GM18907 (cell line): ENCODE results near the gene GPR107.

Source experiments
- ATAC-seq: cut with Tn5 transposase; IDR thresholded peaks from one replicate; pipeline ENCODE4 v1.9.1; 2021; ENCODE audit warnings: mild to moderate bottlenecking, moderate library complexity; ENCODE audit not compliant: unreplicated experiment

The GPR107 gene

DNA sequence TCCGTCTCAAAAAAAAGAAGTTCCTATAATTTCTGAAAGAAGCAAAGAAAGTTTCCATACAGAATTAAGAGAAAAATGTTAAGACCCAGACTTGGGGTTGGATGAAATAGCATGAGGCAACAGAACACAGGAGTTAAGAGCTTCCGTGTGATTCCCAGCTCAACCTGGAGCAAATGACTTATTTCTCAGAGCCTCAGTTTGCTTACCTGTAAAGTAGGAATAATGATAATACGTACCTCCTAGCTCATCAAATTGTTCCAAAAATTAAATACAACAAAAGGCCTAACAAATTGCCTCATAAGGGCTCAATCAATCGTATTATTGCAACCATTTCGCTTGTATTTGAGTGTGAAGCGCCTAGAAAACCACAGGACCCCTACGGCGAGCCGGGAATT, 600 bp upstream of the GPR107 start:
- ATAC-seq = no peak

DNA sequence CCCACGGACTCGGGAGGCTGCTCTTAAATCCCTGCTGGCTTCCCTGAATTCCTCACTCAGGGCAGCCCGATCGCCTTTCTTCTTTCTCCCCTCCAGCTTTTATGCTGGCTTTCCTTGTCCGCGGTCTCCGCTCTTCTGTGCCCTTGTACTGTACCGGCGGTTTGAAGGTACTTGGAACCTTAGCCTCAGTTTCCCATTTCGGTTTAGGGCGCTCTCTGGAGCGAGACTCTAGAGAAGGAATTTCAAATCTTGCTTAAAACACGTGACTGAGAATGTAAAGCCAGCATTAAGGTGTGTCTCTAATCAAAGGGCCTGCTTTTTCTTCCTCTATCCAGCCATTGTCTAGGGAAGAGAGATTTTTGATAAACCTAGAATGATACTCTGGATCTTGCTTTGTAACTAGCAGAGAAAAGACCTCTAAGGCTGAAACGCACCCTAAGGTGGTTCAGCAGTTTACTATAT, 650 bp downstream of the GPR107 start:
- ATAC-seq = no peak

DNA sequence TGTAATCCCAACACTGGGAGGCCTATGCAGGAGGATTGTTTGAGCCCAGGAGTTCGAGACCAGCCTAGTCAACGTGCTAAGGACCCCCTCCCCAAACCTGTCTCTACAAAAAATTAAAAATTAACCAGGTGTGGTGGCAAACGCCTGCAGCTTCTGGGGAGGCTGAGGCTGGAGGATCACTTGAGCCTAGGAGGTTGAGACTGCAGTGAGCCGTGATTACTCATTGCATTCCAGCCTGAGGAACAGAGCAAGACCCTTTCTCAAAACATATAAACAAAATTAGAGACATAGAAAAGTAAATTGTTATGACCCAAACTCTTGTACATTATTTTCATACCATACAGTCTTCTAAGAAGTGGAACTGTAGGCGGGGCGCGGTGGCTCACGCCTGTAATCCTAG, 1.1 kb downstream of the GPR107 start:
- no peak for ATAC-seq

DNA sequence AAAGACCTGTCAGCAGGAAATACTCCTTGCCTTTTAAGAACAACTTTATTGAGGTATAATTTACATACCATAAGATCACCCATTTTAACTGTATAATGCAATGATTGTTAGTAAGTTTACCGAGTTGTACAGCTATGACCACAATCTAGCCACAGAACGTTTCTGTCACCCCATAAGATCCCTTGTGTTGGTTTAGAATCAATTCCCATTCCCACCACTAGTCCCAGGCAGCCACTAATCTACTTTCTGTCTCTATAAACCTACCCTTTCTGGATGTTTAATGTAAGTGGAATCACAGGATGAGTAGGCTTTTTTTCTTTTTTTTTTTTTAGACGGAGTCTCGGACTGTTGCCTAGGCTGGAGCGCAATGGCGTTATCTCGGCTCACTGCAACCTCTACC, 4.4 kb downstream of the GPR107 start:
- ATAC-seq = no peak

DNA sequence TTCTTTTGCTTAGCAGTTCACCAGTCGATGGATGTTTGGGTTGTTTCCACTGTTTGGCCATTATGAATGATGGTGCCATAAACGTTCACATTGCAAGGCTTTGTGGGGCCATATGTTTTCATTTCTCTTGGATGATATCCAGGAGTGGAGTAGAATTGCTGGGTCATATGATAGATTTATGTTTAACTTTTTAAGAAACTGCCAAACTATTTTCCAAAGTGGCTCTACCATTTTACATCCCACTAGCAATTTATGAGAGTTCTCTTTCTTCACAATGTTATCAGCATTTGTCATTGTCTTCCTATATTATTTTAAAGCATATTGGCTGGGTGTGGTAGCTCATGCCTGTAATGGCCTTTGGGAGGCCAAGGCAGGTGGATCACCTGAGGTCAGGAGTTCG, 5.2 kb downstream of the GPR107 start:
- ATAC-seq = no peak

DNA sequence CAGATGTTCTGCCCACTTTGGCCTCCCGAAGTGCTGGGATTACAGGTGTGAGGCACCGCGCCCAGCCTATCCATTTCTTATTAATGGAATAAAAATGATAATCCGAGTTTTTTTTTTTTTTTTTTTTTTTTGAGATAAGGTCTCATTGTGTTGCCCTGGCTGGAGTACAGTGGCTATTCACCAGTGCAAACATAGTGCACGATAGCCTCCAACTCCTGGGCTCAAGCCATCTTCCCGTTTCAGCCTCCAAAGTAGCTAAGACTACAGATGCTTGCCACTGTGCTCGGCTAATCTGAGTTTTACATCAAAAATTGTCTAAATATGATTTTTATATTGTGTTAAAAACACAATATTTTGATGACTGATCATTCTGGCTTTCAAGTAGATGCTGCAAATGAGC, 6.6 kb downstream of the GPR107 start:
- ATAC-seq = no peak

DNA sequence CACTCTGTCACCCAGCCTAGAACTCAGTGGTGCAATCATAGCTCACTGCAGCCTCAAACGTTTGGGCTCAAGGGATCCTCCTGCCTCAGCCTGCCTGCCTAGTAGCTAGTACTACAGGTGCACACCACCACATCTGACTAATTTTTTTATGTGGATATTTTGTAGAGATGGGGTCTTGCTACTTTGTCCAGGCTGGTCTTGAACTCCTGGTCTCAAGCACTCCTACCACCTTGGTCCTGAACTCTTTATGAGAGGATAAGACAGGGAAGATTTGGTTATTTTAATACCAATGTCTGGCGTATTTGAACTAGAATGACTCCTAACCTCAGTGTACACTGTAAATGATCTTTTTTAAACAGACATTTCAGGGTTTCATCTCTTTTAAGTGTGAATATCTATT, 9.0 kb downstream of the GPR107 start:
- ATAC-seq = no peak

DNA sequence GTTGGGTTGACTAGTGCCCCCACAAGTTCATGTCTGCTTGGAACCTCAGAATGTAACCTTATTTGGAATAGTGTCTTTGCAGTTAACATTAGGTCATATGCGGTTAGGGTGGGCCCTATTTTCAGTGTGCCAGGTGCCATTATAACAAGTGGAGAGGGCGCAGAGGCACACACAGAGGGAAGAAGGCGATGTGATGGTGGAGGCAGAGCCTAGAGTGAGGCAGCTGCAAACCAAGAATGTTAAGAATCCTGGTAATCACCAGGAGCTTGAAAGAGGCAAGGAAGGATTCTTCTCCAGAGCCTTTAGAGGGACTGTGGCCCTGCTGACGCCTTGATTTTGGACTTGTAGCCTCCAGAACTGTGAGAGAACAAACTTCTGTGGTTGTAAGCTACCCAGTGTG, 10.9 kb downstream of the GPR107 start:
- ATAC-seq = no peak

DNA sequence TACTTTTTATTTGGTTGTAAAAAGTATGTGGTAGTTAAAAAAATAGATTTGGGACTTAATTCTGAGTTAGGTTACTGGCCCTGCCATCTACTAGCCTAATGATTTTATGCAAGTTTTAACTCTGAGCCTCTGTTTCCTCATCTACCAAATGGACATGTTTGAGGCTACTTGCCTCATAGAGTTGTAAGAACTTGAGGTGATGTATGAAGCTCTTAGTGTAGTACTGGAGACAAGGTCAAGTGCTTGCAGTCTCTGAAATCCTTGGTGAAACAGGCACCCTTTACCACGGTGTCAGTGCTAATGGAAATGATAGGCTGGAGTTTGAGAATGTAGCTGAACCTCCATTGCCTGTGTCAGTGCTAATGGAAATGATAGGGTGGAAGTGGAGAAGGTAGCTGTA, 15.3 kb downstream of the GPR107 start:
- ATAC-seq = no peak

DNA sequence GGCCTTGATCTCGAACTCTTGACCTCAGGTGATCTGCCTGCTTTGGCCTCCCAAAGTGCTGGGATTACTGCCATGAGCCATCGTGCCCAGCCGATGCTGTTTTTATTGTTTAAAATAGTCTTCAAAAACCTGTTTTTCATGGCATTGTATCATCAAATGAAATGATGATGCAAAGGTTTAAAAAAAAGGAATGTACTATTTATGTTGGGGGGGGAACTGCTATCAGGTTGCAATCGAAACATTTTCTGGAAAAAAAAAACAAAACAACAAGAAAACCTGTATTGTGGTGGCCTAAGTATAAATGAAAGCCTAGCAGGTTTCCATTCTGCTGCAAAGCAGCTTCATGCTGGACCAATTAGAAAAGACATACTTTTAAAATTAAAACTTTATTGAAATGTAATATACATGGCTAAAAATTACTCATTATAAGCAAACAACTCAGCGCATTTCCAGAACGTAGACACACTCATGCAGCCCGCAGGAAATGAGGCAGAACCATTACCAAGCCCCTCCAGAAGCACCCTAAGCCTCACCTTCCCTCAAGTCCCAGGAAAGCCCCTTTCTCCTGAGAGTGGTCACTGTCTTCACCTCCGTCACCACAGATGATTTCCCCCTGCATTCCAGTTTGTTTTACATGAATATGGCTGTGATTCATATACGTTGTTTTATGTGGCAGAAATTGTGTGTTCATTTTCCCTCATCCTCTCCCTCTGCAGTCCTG, 19.0 kb downstream of the GPR107 start:
- ATAC-seq = no peak

DNA sequence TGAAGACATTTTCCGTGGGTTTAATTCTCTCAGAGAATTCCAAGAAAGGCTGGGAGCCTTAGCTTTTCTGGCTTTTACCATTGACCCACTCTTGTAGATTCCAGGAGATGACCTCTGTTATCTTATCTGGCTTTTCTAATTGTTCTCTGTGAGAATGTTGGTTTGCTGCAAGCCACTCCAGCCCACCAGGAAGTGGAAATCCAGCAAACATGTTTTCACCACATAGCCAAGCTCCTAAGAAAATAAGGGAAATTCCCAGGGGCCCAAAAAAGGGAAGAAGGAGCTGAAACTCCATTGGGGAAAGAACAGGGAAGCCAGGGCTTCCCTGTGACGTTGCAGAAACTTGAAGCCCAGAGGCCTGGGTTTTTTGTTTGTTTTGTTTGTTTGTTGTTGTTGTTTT, 19.7 kb downstream of the GPR107 start:
- ATAC-seq = no peak

DNA sequence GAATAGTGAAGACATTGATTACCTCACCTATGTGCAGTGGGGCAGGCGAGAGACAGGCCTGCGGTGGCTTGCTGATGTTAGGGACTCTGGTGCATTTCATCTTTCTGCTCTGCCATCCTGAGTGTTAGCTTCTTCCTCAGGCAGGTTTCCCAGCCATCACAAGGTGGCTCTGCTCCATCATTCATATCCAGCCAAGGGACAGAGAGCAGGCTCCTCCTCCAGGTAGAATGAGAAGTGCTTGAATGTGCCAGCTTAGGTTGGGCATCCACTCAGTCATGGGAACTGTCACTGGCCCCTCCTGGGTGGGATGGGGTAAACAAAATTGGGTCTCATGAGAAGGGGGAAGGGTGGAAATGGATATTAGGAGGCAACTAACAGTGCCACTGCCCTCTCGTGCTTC, 24.8 kb downstream of the GPR107 start:
- ATAC-seq = no peak

DNA sequence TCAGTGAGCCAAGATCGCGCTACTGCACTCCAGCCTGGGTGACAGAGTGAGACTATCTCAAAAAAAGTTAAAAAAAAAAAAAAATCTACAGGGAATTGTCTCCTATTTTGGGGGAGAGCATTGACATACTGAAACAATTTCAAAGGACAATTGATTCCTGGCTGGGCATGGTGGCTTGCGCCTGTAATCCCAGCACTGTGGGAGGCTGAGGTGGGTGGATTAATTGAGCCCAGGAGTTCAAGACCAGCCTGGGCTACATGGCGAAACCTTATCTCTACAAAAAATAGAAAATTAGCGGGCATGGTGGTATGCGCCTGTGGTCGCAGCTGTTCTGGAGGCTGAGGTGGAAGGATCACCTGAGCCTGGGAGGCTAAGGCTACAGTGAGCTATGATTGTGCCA, 30.6 kb downstream of the GPR107 start:
- ATAC-seq = no peak

DNA sequence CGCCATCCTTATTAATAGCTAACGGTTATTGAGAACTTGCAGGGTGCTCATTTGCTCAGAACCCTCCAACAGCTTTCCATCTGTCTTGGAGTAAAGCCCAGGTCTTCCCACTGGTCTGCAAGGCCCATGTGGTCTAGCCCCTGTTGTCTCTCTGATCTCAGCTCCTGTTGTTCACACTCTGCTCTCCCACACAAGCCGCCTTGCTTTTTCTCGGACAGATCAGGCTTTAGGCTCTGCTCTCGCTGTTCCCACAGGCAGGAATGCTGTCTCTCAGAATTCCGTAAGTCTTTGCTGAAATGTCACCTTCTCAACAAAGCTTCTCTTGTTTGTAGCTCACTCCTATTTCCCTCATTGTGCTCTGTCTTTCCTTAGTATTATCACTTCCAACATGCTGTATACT, 34.3 kb downstream of the GPR107 start:
- no peak for ATAC-seq

DNA sequence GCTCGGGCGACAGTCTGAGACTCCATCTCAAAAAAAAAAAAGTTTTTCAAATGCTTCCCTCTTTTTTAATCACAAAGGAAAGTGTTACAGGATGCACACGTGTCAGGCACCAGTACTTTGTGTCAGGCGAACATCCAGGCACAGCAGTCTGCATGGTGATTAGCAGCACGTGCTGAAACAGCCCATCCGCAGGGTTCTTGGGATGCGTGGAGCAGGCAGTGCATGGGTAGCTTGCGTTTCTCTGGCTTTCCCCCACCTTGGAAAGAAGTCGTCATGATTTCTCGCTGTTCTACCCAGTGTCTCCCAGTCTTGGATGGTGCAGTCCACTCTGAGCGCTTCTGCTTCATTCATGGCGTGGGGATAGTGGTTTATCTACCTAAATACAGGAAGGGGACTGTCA, 35.4 kb downstream of the GPR107 start:
- ATAC-seq = no peak

DNA sequence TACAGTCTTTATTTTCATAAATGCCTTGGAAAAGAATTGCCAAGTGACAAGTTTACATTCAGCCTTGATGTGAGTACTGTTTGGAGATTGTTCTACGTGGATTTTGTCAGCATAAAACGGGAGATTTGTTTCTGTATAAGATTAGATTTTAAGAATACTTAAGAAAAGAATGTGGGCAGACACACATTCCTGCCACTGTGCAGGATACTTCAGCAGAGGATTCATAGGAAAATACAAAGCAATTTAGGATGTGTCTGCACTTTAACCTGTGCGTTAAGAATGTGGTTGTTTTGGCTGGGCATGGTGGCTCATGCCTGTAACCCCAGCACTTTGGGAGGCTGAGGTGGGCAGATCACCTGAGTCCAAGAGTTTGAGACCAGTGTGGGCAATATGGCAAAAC, 37.2 kb downstream of the GPR107 start:
- no peak for ATAC-seq

DNA sequence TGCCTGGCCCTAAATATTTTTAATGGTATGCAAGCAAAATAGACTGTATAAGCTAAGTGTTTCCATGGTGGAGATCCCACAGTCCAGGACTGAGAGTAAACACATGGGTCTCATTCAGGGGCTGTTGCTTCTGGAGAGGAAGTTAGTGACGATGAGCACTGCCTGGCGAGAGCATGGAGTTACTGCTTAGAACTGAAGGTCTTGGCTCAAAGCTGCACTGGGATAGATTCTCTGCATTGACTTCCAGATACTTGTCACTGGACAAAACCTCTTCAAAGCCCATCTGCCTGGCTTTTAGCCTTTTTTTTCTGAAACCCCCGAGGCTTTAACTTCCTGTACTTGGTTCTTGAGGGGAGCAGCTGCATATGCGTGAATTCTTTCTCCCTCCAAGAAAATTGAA, 39.2 kb downstream of the GPR107 start:
- ATAC-seq = no peak

DNA sequence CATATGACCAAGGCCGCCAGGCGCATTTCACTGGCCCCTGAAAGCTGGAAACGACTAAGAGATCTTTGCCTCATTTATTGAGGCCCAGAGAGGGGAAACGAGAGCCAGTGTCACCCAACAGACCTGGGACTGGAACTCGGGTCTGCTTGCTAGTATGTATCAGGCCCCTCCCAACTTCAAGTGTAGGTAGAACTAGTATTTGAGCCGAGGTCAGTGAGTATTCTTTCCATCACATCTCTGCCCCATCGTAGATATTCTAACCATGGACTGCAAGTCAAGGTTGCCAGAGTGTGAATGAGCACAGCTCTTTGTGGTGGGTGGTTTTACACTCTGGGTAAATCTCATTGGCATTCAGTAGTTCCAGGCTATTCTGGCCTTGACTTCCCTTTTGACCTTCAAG, 42.2 kb downstream of the GPR107 start:
- no peak for ATAC-seq

DNA sequence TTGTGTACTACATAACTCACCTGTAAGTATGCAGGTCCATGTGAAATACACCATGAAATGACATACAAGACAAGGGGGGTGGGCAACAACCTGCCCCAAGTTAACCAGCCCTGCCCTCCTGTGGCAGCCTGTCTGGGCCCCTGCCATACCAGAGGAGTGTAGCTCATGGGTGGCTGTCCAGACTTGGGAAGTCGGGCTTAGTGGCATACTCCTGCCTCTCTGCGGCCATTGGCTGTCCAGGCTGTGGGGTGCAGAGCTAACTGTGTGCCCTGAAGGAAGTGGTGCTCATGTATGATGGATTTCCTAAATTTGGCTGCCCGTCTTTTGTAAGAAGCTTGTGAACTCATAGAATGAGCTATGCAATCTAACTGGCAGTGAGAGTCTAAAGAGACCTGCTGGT, 47.0 kb downstream of the GPR107 start:
- ATAC-seq = no peak

DNA sequence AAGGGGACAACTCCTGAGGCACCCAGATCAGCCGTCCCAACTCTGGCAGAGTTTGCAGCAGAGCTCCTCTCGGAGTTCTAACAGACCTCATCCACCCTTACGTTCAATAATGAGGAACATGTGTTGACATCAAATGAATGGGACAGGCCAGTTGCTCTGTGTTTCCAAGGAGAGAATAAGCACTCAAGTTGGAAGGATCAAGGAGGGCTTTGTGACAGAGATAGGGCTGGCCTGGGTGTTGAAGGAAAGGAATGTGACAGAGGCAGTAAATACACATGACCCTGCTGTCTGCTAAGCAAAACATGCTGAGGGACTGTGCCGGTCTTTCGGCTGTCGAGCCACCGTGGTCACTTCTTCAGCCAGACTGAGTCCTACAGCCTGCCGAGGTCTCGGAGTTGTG, 48.2 kb downstream of the GPR107 start:
- ATAC-seq = no peak

DNA sequence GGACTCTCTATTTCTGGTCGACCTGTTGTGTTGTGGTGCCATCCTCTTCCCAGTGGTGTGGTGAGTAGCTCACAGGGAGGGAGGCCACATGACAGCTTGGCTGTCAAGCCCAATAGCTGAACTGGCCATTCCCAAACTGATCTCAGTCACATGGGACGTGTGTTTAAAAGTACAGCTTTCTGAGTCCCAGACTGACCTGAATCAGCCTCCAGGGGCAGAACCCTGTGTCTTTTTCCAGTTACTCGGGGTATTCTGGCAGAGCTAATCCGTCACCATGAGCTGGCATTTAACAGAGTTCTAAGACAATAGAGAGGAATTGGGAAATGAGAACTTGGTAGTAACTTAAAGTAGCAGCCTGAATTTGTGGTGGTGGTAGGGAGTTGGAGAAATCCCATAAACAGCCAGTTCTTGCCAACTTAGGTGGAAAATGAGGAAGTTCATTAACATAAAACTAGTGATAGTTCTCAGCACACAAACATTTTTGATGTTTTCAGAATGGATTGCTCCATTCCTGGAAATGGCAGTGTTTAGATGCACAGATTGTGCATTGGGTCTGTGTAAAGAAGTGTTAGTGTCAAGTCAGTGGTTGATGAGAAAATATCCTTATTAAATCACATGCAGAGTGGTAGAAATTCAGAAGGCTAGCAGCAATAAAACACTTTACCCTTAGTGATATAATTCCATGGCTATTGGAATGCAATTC, 50.9 kb downstream of the GPR107 start:
- no peak for ATAC-seq

DNA sequence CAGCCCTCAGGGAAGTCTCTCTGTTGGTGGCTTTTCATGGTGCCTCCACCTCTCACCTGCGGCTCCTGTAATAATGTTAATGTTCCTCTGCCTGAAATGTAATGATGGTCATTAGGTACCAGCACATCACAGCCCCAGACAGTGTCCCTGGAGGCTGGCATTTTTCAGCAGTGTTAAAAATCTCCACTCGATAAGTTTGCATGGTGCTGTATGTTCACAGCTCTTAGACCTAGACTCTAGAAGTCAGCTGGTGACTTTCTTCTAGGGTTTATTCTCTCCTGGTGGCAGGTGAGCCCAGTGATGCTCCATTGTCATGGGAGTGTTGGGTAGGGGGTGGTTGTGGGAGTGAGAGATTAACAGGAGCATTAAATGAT, 53.1 kb downstream of the GPR107 start:
- ATAC-seq = no peak
